Ramos (cell line): ENCODE data around the gene CD59.
"Not testable (repeated sequence)": the region's sequence is repeated elsewhere in the genome, so short reads cannot be mapped to it uniquely, and the experiment has no call there.

Source experiments
- in situ Hi-C: fragments of 300-500 bp; cut with MboI; formaldehyde crosslinking; loops from one replicate; pipeline ENCODE4 v1.14.3; 2022; ENCODE audit warnings: low sequenced_read_pairs; ENCODE audit not compliant: unreplicated experiment

CD59 gene

GRCh38 chr11:33674035-33674814, 62.0 kb downstream of the CD59 start:
- in situ Hi-C loops = no loop called here

DNA sequence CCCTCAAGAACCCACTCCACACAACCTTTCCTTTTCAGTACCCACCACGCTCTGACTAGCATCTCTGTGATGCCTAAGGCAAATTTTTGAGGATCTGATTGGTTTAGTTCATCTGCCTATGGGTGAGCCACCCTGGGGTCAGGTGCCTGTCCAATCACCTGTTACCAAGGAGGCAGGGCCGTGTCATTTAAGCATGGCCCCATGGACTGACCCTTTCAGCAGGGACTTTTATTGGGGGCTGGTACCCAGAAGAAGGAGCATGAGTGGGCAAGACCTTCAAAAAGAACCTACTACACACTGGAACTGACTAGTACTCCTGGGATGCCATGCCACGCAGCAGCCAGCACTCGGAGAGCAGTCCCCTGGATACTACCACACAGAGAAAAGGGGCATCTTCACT, 64.0 kb downstream of the CD59 start:
- in situ Hi-C loops = no loop called here

DNA sequence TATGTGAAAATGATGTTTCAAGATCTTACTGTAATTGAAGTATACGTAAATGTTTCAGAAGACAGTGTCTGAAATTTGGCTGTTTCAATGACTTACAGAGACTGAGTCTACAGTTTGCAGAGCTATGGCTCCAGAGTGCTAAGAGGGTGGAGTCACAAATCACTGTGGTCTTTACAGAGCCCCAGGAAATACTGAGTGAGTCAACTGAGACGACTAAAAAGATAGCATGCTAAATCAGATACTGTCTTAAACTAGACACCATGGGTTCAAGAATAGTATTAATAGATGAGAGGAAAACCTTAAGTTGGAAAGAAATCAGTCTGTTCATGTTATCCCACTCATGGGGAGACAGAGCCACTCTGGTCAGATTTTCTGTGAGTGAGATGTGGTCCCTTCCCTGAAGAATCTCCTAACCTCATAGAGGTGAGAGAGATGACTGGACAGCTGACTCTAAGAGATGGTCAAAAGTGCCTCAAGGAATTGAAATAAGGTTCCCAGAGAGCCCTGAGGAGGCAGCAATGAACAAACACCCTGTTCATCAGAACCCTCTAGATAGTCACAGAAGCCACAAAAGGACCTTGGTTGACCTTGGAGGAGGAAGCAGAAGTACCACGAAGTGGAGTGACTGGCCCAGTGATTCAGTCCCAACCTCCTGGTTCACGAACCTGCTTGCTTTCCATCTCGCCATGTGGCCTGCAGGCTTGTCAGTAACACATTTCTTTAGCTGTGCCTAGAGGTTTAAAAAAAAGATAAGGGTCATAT, 65.8 kb downstream of the CD59 start:
- in situ Hi-C loops = no loop called here

DNA sequence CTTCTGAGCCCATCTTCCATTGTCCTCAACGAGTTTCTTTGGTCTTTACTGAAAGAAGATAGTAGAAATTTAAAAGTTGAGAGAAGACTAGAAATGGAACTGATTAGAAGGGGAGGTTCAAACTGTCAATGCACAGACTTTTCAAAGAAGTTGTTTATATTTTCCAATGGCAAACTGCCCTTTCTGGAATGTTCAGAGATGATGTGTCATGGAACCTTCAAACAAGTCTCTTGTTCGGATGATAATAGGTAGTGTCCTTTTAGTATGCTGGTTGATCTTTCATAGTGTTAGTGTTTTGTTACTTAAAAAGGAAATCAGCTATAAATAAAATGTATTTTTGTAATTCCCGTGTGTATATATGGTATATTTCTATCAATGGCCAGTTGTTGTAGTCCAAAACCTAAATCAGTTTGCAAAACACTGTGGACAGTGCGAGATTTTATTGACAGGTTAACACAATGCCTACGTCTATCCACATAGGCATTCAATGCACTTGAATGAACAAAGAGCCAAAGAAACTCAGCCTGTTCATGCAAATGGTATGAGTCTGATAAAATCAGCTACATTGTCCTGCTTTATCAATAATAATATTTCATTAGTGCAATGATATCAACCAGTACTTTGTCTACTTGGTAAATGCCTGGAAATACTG, 66.5 kb downstream of the CD59 start:
- in situ Hi-C loops = no loop called here

- in situ Hi-C loops = no loop called here
Measured at GRCh38 chr11:33668951-33669596, 67.1 kb downstream of the CD59 start.

GRCh38 chr11:33668468-33668825, 67.8 kb downstream of the CD59 start:
- in situ Hi-C loops = no loop called here

- in situ Hi-C loops = no loop called here
Measured at GRCh38 chr11:33667819-33668467, 68.3 kb downstream of the CD59 start.

GRCh38 chr11:33665350-33666106, 70.7 kb downstream of the CD59 start:
- in situ Hi-C loops = no loop called here

DNA sequence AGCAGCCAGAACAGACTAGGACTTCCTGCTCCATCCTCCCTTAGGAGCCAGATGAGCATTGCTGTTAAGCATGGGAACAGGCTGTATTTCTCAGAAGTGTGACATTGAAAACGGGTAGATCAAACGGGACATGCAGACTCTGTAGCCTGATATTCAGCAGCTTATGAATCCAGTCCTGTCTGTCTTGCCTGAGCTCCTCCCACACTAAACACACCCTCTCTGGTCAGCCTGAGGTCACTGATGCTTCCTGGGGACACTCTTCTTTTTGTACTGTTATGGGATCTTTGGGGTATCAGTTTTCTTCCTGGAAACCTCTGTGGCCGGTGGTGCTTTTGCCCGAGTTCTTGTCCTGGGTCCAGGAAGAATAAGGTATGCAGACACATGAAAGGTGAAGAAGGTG, 71.4 kb downstream of the CD59 start:
- in situ Hi-C loops = no loop called here

DNA sequence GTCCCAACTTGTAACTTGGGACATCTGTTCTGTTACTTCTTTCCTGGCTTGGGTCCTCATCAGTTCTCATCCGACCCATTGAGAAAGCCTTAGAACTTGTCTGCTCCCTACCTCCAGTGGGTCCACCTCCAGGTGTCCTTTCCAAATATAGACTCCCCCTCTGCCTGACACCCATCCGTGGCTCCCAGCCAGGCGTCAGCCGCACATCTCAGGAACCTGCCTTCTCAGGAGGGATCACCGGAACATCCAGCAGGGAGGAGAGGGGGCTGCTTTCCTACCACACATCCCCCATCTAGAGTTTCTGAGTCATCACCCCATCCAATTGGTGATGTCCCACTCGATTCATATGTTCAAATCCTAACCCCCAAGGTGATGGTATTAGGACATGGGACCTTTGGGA, 72.1 kb downstream of the CD59 start:
- in situ Hi-C loops = no loop called here

GRCh38 chr11:33663121-33663520, 73.1 kb downstream of the CD59 start:
- in situ Hi-C loops = no loop called here

DNA sequence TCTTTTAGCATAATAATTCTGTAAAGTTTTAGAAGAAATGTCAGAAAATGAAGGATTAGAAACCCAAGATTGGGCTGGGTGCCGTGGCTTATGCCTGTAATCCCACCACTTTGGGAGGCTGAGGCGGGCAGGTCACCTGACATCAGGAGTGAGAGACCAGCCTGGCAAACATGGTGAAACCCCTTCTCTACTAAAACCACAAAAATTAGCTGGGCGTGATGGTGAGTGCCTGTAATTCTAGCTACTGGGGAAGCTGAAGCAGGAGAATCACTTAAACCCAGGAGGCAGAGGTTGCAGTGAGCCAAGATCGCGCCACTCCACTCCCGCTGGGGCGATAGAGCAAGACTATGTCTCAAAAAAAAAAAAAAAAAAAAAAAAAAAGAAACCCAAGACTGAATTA, 74.7 kb downstream of the CD59 start:
- in situ Hi-C loops = not testable (repeated sequence)

- in situ Hi-C loops = no loop called here
Measured at GRCh38 chr11:33660962-33661361, 75.3 kb downstream of the CD59 start.

DNA sequence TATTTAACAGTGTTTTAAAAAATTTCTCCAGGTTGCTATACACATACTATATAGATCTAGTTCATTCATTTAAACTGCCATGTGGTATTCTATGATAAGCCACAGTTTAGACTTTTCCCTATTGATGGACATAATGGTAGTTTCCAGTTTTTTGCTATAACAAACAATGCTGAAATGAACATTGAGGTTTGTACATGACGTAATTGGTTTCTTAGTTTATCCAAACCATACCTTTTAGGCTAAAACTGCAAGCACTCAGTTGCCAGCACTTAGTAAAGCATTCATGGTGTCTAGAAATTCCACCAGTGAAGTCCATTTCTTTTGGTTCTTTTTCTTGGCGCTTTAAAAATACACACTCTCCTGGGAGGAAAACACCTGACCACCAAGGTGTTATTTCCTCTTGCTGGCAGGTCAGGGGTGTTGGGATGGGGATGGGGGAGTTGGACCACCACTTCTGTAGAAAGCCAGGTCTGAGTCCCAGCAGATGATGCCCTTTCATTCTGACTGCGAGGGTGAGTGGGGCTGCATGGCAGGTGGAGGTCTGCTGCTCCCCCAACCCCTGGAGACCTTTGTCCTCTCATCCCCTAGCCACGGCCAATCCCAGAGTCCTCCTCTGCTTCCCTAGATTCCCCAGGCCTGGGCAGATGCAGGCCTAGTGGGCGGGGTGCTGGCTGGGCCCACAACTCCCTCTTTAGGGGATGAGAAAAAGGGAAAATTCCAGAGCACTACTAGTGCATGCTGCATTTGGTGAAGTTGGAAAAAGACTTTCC, 76.7 kb downstream of the CD59 start:
- in situ Hi-C loops = no loop called here

- in situ Hi-C loops = no loop called here
Measured at GRCh38 chr11:33658195-33658900, 77.9 kb downstream of the CD59 start.

DNA sequence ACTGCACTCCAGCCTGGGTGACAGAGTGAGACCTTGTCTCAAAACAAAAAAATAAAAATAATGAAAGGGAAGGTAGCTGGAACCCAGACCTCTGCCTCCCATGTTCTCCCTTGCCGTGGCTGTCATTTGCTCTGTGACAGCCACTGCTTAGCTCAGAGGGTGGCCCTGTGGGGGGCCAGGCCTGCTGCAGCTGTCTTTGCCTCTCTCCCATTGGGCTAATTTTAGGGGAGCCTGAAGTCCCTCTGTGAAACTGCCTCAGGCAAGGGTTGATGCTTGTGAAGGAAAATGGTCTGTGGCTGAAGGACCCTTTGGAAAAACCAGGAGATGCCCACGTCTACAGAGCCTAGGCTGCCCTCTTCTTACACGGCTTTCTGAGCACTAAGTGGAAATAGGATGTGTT, 78.5 kb downstream of the CD59 start:
- in situ Hi-C loops = no loop called here

GRCh38 chr11:33656768-33657167, 79.5 kb downstream of the CD59 start:
- in situ Hi-C loops = no loop called here

- in situ Hi-C loops = no loop called here
Measured at GRCh38 chr11:33655842-33656600, 80.2 kb downstream of the CD59 start.
